GM18907 (cell line): ENCODE data around the gene TRDMT1.

Source experiments
- ATAC-seq: cut with Tn5 transposase; IDR thresholded peaks from one replicate; pipeline ENCODE4 v1.9.1; 2021; ENCODE audit warnings: mild to moderate bottlenecking, moderate library complexity; ENCODE audit not compliant: unreplicated experiment

TRDMT1 gene

DNA sequence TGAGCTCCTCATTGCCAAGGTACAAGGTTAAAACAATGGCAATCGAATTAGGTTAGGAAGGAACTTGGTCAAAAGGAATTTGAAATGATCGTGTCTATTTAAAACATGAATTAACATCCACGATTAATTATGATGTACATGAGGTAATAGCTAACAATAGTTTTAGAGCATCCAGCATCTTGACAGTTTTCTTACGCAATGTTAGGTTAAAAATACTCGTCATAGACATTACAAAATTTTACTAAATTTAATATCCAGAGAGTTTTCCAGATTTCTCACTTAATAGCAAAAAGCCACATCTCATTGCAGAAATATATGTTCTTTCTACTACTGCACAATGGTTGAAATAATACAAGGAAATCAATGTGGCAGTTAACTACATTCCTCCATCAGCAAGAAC lies 94.5 kb downstream of the TRDMT1 start:
- ATAC-seq: no peak

DNA sequence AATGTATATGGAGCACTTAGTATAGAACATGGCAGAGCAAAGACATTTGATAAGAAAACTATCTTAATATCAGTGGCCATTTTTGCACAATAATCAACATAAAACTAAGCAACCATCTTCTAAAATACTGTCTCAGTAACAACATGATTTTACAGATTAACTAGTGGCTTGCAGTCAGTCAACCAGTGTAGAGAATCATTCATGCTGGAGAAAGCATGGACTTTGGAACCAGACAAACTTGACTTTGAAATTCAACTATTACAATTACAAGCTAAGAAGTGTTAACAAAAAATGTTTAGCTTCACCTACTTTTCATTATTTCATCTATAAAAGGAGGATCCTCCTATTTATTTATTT lies 99.6 kb downstream of the TRDMT1 start:
- no peak for ATAC-seq

DNA sequence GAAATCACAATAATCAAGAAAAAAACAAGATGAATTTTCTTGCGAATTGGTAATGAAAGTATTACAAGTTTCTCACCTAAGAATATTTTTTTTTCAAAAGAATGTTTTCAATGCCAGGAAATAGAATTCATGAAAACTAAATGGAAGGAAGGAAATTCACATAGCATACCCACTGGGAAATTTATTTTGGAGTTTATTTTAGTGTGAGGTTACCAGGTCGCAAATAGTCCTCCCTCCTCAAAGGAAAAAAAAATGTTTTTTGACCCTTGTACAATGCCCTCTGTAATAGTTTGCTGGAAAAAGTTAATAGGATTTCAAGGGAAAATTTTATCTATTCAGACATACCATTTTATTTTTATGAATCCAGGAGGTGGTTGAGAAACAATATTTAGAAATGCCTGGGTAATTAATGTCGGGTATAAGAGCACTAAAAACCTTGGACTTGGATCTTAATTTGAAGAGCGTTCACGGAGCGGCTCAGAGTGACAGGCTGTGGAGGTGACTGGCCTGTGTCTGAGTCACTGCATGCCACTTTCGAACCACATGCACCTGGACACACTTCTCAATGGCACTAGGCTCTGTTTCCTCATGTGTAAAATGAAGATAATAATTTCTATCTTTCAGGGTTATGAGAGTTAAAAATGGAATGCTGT lies 100.1 kb downstream of the TRDMT1 start:
- ATAC-seq: no peak

DNA sequence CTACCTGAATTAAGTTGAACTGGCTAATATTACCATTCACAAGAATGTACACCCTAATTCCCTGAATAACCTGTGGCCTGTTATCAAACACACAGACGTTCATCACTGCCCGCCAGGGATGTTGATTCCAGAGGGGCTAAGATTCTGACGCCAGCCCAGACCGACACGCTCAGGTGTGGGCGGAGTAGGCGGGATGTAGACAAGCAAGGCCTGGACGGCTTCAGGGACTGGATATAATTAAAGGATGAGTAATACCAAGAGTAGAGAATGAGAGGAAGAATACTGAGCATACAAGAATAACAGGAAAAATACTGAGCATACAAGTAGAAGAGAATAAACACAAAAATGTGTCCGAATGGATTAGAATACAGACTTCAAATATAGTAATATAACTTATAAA lies 100.9 kb downstream of the TRDMT1 start:
- no peak for ATAC-seq

DNA sequence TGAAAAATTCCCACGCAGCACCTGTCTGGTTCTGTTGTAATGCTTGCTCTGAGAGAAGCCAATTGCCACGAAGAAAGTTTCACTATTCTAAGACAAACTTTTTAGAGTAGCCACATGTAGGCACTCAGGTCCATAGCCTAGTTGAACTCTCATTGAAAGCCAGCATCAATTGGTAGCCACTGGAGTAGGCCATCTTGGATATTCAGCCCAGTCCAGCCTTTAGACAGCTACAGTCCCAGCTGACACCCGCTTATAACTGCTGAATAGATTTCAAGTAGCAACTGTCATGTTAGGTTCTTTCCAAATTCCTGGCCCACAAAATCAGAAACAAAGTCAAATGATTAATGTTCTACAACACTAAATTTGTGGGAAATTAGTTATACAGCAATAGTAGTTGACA lies 103.5 kb downstream of the TRDMT1 start:
- ATAC-seq: no peak
